H54 (cell line): Measurements from ENCODE around the gene C2orf80.
A peak's percentile ranks its signal among the peaks of the same experiment; 100 is the strongest.
"Not testable (repeated sequence)": the region's sequence is repeated elsewhere in the genome, so short reads cannot be mapped to it uniquely, and the experiment has no call there.

Experiments used
- DNase-seq: peaks from one replicate; pipeline ENCODE4 v3.0.0; 2011; ENCODE audit warnings: low spot score, mixed read lengths; ENCODE audit not compliant: insufficient read length
- FAIRE-seq: peaks from 3 replicates; lab custom pipeline; 2011; peaks lifted over from hg19 to GRCh38; lab: Jason Lieb, UNC
- POLR2A ChIP-seq: IDR thresholded peaks from 2 replicates; pipeline ENCODE4 v1.6.1; 2011; ENCODE audit warnings: low read depth, mild to moderate bottlenecking, low read length

C2orf80 gene

DNA sequence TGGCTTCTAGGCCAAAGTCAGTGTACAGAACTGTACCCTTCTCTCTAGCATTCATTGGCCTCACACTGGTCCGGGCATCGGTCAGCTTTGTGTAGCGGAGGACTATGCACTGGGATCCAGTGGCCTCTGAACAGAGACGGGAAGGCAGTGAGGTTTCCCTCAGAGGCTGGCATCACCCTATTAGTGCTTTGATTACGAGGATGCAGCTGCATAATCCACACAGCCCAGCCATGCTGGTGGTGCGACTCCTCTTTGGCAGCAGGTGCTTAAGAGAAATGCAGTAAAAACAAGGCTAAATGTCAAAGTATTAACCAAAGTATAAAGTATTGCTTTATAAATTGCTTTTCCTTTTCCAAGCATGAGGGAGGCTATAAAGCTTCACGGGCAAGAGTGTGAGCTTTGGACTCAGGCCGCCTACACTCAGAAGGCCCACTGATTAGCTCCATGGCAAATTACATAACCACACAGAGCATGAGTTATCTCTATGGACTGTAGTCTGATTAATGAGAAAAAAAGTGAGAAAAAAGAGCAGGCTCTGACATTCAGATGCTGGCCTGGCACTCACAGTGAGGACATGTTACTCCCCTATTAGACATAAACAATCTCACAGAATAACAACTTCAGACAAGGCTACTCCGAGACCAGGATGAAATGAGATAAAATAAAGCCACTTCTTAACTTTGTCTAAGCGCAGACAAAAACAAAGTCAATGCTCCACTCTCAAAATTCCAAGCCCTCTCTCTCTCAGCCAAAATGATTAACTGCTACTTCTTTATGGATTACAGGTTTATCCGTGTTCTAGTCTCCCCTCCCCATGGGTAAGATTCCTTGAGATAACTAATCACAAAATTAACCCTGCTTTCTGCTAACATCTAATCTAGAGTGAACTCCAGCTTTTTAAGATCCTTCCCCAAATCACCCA is 53.8 kb downstream of the C2orf80 start:
- no peak for TF ChIP-seq POLR2A
- FAIRE-seq: no peak
- no peak for DNase-seq

DNA sequence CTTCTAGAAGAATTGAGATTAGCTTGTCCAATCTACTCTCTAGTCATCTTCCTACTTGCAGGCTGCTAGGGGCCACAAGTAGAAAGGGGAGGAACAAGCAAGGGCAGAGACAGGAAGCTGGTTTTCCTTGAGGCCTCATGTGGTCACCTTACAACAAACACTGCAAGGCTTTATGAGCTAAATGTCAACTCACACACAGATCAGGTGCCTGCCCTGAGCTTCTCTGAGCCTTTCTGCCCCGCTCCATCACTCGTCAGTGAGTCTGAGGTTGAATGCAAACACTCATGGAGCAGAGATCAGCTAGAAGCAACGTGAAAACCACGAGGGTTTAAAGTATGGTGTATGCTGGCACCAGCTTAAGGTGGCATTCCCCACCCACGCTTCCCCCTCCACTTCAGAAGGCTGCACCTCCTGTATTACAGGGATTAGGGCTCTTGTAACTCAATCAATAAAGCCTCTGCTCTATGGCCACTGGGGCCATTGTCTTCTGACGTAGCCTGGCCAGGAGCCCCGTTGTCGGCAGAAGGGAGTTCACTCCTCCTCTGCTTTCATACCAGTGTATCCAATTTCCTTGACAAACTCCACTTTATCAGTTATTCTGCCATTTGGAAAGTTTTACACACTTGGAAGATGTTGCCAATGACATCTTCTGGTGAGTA is 54.8 kb downstream of the C2orf80 start:
- FAIRE-seq (no peak), DNase-seq (no peak)
- no peak for TF ChIP-seq POLR2A

DNA sequence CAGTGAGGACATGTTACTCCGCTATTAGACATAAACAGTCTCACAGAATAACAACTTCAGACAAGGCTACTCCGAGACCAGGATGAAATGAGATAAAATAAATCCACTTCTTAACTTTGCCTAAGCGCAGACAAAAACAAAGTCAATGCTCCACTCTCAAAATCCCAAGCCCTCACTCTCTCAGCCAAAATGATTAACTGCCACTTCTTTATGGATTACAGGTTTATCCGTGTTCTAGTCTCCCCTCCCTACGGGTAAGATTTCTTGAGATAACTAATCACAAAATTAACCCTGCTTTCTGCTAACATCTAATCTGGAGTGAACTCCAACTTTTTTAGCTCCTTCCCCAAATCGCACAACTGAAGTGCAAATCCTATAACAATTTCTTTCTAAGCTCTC is 59.1 kb downstream of the C2orf80 start:
- FAIRE-seq: no peak
- no peak for DNase-seq
- TF ChIP-seq POLR2A: no peak

DNA sequence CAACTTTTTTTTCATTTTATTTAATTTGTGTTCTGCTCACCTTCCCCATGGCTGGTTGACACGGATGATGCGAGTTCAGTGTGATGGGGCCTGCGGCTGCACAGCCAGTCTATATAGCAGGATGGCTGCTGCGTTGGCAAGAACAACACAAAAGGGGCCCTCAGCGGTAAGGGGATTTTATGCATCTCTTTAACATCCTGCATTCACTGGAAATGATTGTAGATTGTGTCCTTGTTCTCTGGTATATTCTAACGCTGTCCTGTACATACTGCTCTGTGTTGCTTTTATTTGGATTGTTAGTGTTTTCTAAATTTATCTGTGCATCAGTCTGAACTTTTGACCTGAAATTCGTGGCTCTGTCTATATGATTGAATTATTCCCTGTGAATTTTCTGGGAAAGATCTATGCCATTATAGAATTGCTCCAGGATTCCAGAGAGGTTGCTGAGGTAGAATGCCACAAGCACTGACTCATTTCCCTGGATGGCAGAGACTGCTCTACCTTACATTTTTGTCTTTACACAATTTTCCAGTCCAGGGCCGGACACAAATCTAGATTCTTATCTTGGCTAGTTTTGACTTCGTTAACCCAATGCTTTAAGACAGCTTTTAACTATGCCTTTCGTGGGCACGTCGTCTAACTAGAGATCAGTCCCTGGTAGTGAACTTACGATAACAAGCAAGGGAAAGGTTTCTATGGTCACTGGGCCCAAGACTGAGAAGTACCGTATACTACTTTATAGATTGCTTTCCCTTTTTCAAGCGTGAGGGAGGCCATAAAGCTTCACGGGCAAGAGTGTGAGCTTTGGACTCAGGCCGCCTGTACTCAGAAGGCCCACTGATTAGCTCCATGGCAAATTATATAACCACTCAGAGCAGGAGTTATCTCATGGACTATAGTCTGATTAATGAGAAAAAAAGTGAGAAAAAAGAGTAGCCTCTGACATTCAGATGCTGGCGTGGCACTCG is 59.8 kb downstream of the C2orf80 start, which contains the start of gene CRYGC:
Gene CRYGC, minus strand, starts transcription at position 85 of the 968 bp plus-strand sequence. Its CDS starts 36 bp downstream, at position 49.
- DNase-seq: peak; percentile 32
- TF ChIP-seq POLR2A: no peak
- no peak for FAIRE-seq

DNA sequence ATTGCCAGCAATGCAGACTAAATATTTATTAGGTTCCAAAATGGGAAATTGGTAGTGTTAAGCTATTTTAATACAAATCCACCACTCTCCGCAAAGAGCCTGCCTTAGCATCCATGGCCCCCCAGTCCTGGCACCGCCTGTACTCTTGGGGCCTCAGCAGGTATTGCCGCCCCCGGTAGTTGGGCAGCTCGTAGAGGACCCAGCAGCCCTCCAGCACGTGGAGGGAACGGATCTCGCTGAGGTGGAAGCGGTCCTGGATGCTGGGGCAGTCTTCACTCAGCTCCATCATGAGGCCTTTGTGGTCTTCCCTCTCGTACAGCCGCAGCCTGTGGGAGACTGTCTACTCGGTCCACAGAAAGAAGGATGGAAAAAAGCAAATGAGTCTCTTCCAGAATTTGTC is 61.7 kb downstream of the C2orf80 start:
- no peak for FAIRE-seq
- no peak for DNase-seq
- no peak for TF ChIP-seq POLR2A

DNA sequence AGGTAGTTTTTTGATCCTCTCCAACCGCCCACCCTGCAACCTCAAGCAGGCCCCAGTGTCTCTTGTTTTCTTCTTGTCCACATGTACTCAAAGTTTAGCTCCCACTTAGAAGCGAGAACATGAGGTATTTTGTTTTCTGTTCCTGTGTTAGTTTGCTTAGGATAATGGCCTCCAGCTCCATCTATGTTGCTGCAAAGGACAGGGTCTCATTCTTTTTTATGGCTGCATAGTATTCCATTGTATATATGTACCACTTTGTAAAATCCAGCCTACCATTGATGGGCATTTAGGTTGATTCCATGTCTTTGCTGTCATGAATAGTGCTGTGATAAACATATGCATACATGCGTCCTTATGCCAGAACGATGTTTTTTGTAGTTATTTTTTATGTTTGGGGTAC is 62.7 kb downstream of the C2orf80 start:
- no peak for DNase-seq
- no peak for FAIRE-seq
- TF ChIP-seq POLR2A: no peak

DNA sequence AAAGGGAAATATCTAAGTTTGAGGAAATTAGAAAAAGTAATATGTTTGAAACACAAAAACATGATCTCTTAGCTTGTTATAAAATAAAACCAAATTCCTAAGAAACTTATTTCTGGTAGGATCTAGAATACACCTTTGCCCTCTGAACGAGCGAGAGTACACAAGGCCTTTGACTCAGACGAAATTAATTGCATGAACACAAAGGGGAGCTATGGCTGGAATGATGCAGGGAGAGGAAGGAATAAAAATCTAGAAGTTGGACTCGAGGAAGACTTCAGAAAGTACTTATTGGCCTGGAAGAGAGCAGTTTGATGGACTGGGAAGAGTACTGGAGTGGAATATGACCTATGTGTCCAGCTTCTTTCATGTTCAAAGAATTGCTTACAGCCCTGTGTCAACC is 64.6 kb downstream of the C2orf80 start:
- no peak for FAIRE-seq
- no peak for DNase-seq

DNA sequence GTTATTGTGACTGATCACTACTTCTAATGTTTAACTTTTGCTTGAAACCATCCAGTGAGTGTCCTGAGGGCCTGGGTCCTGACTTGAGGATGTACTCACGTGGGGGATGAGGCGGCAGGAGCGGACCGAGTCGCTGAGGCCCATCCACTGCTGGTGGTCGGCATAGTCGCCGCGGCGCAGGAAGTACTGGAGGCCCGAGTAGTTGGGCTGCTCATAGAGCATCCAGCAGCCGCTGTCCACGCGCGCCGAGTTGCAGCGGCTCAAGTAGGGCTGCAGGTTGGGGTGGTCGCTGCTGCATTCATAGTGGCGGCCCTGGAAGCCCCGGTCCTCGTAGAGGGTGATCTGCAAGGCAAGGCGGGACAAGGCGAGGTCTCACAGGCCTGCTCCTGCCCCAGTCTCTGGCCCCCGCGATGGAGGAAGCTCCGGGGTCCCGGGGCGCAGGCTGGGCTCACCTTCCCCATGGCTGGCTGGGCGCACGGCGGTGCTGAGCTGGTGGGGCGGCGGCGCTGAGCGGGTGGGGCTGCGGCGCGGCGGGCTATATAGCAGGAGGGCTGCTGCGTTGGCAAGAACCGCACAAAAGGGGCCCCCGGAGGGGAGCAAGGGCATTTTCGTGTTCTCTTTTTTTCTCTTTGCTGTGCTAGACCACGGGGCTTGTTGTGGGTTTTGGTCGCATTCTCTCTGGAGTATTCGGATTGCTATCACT is 65.7 kb downstream of the C2orf80 start, which contains the start of gene CRYGD:
Gene CRYGD, minus strand, starts transcription at position 512 of the 703 bp plus-strand sequence. Its CDS starts 51 bp downstream, at position 461.
- DNase-seq, FAIRE-seq: not testable (repeated sequence)

More for the DNA sequence above, 64.6 kb downstream of the C2orf80 start:
- TF ChIP-seq POLR2A: no peak

DNA sequence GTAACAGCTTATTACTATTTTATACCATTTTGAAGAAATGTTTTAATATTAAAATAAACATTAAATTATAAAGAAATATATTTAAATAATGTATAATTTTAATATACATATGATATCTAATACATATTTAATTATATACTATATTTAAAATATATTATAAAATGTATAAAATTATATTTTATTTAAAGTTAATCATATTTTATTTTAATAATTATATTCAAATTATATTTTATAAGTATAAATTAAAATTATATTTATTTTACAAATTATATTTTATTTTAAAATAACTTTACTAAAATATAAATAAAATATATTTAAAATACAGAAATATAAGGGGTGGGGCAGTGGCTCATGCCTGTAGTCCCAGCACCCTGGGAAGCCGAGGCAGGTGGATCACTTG is 67.6 kb downstream of the C2orf80 start:
- no peak for TF ChIP-seq POLR2A
- FAIRE-seq: no peak
- no peak for DNase-seq

DNA sequence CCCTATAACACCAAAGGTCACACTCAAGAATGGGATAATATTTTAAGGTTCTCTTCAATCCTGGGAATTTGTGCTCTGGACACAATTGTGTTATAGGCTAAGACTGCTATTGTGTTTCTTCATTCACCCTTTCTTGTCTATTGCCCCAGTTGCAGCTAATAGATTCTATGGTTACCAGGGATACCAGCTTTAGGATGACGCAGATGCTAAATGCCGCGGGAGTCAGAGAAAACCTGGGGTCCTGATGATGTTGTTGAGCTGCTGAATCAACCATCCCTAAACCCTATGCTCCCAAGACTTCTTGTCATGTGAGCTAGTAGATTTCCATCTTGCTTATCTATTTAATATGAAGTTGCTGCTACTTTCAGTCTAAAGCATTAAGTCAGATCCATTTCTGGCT is 70.9 kb downstream of the C2orf80 start:
- DNase-seq (no peak), FAIRE-seq (no peak)
- TF ChIP-seq POLR2A: no peak

DNA sequence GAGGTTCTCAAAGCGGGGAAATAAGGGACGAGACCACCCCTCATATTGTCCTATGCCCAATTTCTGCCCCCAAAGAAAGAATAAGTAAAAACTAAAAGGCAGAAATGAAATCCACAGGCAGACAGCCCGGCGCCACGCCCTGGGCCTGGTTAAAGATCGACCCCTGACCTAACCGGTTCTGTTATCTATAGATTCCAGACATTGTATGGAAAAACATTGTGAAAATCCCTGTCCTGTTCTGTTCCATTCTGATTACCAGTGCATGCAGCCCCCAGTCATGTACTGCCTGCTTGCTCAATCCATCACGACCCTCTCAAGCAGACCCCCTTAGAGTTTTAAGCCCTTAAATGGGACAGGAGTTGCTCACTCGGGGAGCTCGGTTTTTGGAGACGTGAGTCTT is 72.4 kb downstream of the C2orf80 start:
- DNase-seq, FAIRE-seq: not testable (repeated sequence)
